ENCODE results near the gene SRC.

DNA sequence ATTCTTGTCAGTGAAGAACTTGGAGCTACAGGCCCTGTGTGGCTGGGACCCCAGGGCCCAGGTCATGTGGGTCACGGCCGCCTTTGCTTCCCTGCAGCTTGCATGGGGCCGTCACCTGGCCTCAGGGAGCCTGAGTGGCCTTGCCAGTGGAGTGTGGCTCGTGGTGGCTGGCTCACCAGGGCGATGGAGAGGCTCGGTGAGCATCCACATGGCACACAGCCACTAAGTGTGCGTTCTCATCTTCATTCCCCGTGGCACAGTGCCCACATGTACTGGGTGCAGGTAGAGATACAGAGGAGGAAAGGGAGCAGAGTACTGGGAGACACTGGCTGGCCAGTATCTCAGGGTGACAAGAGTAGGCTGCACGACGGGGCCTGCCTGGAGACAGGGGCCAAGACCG is 35.0 kb upstream of the SRC start:
- no peak for TF ChIP-seq TAF1 (IDR thresholded peaks at IDR 0.05; ENCODE audit: borderline replicate concordance, low read depth, low read length)
- TF ChIP-seq REST (IDR thresholded peaks at IDR 0.05; ENCODE audit: low read depth, low read length), result no peak
- TF ChIP-seq POLR2AphosphoS5 (IDR thresholded peaks at IDR 0.05; ENCODE audit: low read depth, low read length), result no peak
- no peak for TF ChIP-seq SIN3A (IDR thresholded peaks at IDR 0.05; ENCODE audit: borderline replicate concordance, low read depth, low read length)
- TF ChIP-seq YY1 (IDR thresholded peaks at IDR 0.05; ENCODE audit: low read depth), result no peak
- no peak for TF ChIP-seq GABPA (IDR thresholded peaks at IDR 0.05; ENCODE audit: low read depth)
- TF ChIP-seq USF1 (IDR thresholded peaks at IDR 0.05; ENCODE audit: borderline replicate concordance, low read depth), result no peak

Data from SK-N-SH (cell line).